ENCODE measurements around the gene MRPL48. TPM values are rescaled to one million over a fixed set of nuclear protein-coding genes. Genes with fewer than 3 reads are reported as not detected.
"Not testable (repeated sequence)": the region's sequence is repeated elsewhere in the genome, so short reads cannot be mapped to it uniquely, and the experiment has no call there.

The MRPL48 gene
- polyA plus RNA-seq, 2 donors = 26.2 to 31.3 TPM

GRCh38 chr11:73762732-73763131 lies 24.9 kb upstream of the MRPL48 start:
- Histone ChIP-seq H3K27ac (ENCODE audit: low read depth in 2 of 2, low read length in 1 of 2) (no peak overlapping the region), H3K4me1 (ENCODE audit: control insufficient read depth in 2 of 2, insufficient read depth in 2 of 2, low read length in 1 of 2) (peaks cover 0 to 2% of the 10 kb centered on the region in 2 donors), H3K9me3 (ENCODE audit: control insufficient read depth in 2 of 2, insufficient read depth in 1 of 2, low read depth in 1 of 2, low read length in 1 of 2) (no peaks in the 10 kb centered on the region), H3K36me3 (ENCODE audit: control insufficient read depth in 2 of 2, insufficient read depth in 2 of 2, low read length in 1 of 2) (no peaks in the 10 kb centered on the region), H3K4me3 (ENCODE audit: low read depth in 1 of 2, low read length in 2 of 2) (no peak overlapping the region), H3K27me3 (ENCODE audit: control insufficient read depth in 1 of 2, insufficient read depth in 2 of 2, low read length in 2 of 2) (no peaks in the 10 kb centered on the region)

GRCh38 chr11:73766763-73767162 lies 20.9 kb upstream of the MRPL48 start:
- no peak overlapping the region for H3K4me3 ChIP-seq (ENCODE audit: low read depth in 1 of 2, low read length in 2 of 2)
- H3K9me3 ChIP-seq (ENCODE audit: control insufficient read depth in 2 of 2, insufficient read depth in 1 of 2, low read depth in 1 of 2, low read length in 1 of 2) = no peaks in the 10 kb centered on the region
- 46 to 51% methylated on average over 1 of the region's 1 CpG for WGBS, 2 donors
- H3K36me3 ChIP-seq (ENCODE audit: control insufficient read depth in 2 of 2, insufficient read depth in 2 of 2, low read length in 1 of 2) = no peaks in the 10 kb centered on the region
- no peak overlapping the region for H3K27ac ChIP-seq (ENCODE audit: low read depth in 2 of 2, low read length in 1 of 2)
- no peaks in the 10 kb centered on the region for H3K4me1 ChIP-seq (ENCODE audit: control insufficient read depth in 2 of 2, insufficient read depth in 2 of 2, low read length in 1 of 2)
- no peaks in the 10 kb centered on the region for H3K27me3 ChIP-seq (ENCODE audit: control insufficient read depth in 1 of 2, insufficient read depth in 2 of 2, low read length in 2 of 2)

GRCh38 chr11:73770811-73771210 lies 16.9 kb upstream of the MRPL48 start:
- H3K36me3 ChIP-seq (ENCODE audit: control insufficient read depth in 2 of 2, insufficient read depth in 2 of 2, low read length in 1 of 2); H3K4me3 ChIP-seq (ENCODE audit: low read depth in 1 of 2, low read length in 2 of 2); H3K27ac ChIP-seq (ENCODE audit: low read depth in 2 of 2, low read length in 1 of 2); H3K9me3 ChIP-seq (ENCODE audit: control insufficient read depth in 2 of 2, insufficient read depth in 1 of 2, low read depth in 1 of 2, low read length in 1 of 2); H3K27me3 ChIP-seq (ENCODE audit: control insufficient read depth in 1 of 2, insufficient read depth in 2 of 2, low read length in 2 of 2); H3K4me1 ChIP-seq (ENCODE audit: control insufficient read depth in 2 of 2, insufficient read depth in 2 of 2, low read length in 1 of 2): not testable (repeated sequence)
- WGBS, 2 donors = 93 to 94% methylated on average over 7 of the region's 7 CpGs

GRCh38 chr11:73779084-73779902 lies 8.4 kb upstream of the MRPL48 start:
- H3K27ac ChIP-seq (ENCODE audit: low read depth in 2 of 2, low read length in 1 of 2) = peak overlapping the region; percentile 89 to 99
- peak overlapping the region; percentile 36 to 57 for H3K4me3 ChIP-seq (ENCODE audit: low read depth in 1 of 2, low read length in 2 of 2)
- H3K36me3 ChIP-seq (ENCODE audit: control insufficient read depth in 2 of 2, insufficient read depth in 2 of 2, low read length in 1 of 2) = no peaks in the 10 kb centered on the region
- 0 to 1% methylated on average over 30 of the region's 30 CpGs for WGBS, 2 donors
- H3K9me3 ChIP-seq (ENCODE audit: control insufficient read depth in 2 of 2, insufficient read depth in 1 of 2, low read depth in 1 of 2, low read length in 1 of 2) = no peaks in the 10 kb centered on the region
- H3K27me3 ChIP-seq (ENCODE audit: control insufficient read depth in 1 of 2, insufficient read depth in 2 of 2, low read length in 2 of 2) = no peaks in the 10 kb centered on the region
- H3K4me1 ChIP-seq (ENCODE audit: control insufficient read depth in 2 of 2, insufficient read depth in 2 of 2, low read length in 1 of 2) = no peaks in the 10 kb centered on the region

GRCh38 chr11:73781303-73781702 lies 6.4 kb upstream of the MRPL48 start:
- Histone ChIP-seq H3K27me3 (ENCODE audit: control insufficient read depth in 1 of 2, insufficient read depth in 2 of 2, low read length in 2 of 2) (no peaks in the 10 kb centered on the region), H3K27ac (ENCODE audit: low read depth in 2 of 2, low read length in 1 of 2) (no peak overlapping the region), H3K36me3 (ENCODE audit: control insufficient read depth in 2 of 2, insufficient read depth in 2 of 2, low read length in 1 of 2) (no peaks in the 10 kb centered on the region), H3K4me3 (ENCODE audit: low read depth in 1 of 2, low read length in 2 of 2) (no peak overlapping the region), H3K9me3 (ENCODE audit: control insufficient read depth in 2 of 2, insufficient read depth in 1 of 2, low read depth in 1 of 2, low read length in 1 of 2) (no peaks in the 10 kb centered on the region), H3K4me1 (ENCODE audit: control insufficient read depth in 2 of 2, insufficient read depth in 2 of 2, low read length in 1 of 2) (no peaks in the 10 kb centered on the region)
- 92 to 93% methylated on average over 6 of the region's 6 CpGs for WGBS, 2 donors

- H3K27me3 ChIP-seq (ENCODE audit: control insufficient read depth in 1 of 2, insufficient read depth in 2 of 2, low read length in 2 of 2) = no peaks in the 10 kb centered on the region
- no peaks in the 10 kb centered on the region for H3K9me3 ChIP-seq (ENCODE audit: control insufficient read depth in 2 of 2, insufficient read depth in 1 of 2, low read depth in 1 of 2, low read length in 1 of 2)
- 91% methylated on average over 5 of the region's 5 CpGs for WGBS, 2 donors
- no peaks in the 10 kb centered on the region for H3K4me1 ChIP-seq (ENCODE audit: control insufficient read depth in 2 of 2, insufficient read depth in 2 of 2, low read length in 1 of 2)
- no peak overlapping the region for H3K27ac ChIP-seq (ENCODE audit: low read depth in 2 of 2, low read length in 1 of 2)
- H3K36me3 ChIP-seq (ENCODE audit: control insufficient read depth in 2 of 2, insufficient read depth in 2 of 2, low read length in 1 of 2) = no peaks in the 10 kb centered on the region
- no peak overlapping the region for H3K4me3 ChIP-seq (ENCODE audit: low read depth in 1 of 2, low read length in 2 of 2)
Observed at GRCh38 chr11:73783483-73784020, 4.1 kb upstream of the MRPL48 start.

- peak overlapping the region in 1 of 2 donors; percentile 45 for H3K27ac ChIP-seq (ENCODE audit: low read depth in 2 of 2, low read length in 1 of 2)
Observed at GRCh38 chr11:73784080-73784634, 3.5 kb upstream of the MRPL48 start.

GRCh38 chr11:73784734-73785133 lies 2.9 kb upstream of the MRPL48 start:
- Histone ChIP-seq H3K9me3 (ENCODE audit: control insufficient read depth in 2 of 2, insufficient read depth in 1 of 2, low read depth in 1 of 2, low read length in 1 of 2) (no peaks in the 10 kb centered on the region), H3K36me3 (ENCODE audit: control insufficient read depth in 2 of 2, insufficient read depth in 2 of 2, low read length in 1 of 2) (no peaks in the 10 kb centered on the region), H3K27me3 (ENCODE audit: control insufficient read depth in 1 of 2, insufficient read depth in 2 of 2, low read length in 2 of 2) (no peaks in the 10 kb centered on the region), H3K4me3 (ENCODE audit: low read depth in 1 of 2, low read length in 2 of 2) (no peak overlapping the region), H3K4me1 (ENCODE audit: control insufficient read depth in 2 of 2, insufficient read depth in 2 of 2, low read length in 1 of 2) (no peaks in the 10 kb centered on the region), H3K27ac (ENCODE audit: low read depth in 2 of 2, low read length in 1 of 2) (no peak overlapping the region)
- 74 to 85% methylated on average over 1 of the region's 1 CpG for WGBS, 2 donors

More at GRCh38 chr11:73784080-73784634, 3.5 kb upstream of the MRPL48 start:
- H3K4me3 ChIP-seq (ENCODE audit: low read depth in 1 of 2, low read length in 2 of 2) = no peak overlapping the region
- no peaks in the 10 kb centered on the region for H3K27me3 ChIP-seq (ENCODE audit: control insufficient read depth in 1 of 2, insufficient read depth in 2 of 2, low read length in 2 of 2)
- no peaks in the 10 kb centered on the region for H3K36me3 ChIP-seq (ENCODE audit: control insufficient read depth in 2 of 2, insufficient read depth in 2 of 2, low read length in 1 of 2)
- 71 to 75% methylated on average over 6 of the region's 6 CpGs for WGBS, 2 donors
- H3K4me1 ChIP-seq (ENCODE audit: control insufficient read depth in 2 of 2, insufficient read depth in 2 of 2, low read length in 1 of 2) = no peaks in the 10 kb centered on the region
- no peaks in the 10 kb centered on the region for H3K9me3 ChIP-seq (ENCODE audit: control insufficient read depth in 2 of 2, insufficient read depth in 1 of 2, low read depth in 1 of 2, low read length in 1 of 2)

GRCh38 chr11:73785467-73785866 lies 2.2 kb upstream of the MRPL48 start:
- not testable (repeated sequence) for H3K27ac ChIP-seq (ENCODE audit: low read depth in 2 of 2, low read length in 1 of 2); H3K36me3 ChIP-seq (ENCODE audit: control insufficient read depth in 2 of 2, insufficient read depth in 2 of 2, low read length in 1 of 2); H3K4me3 ChIP-seq (ENCODE audit: low read depth in 1 of 2, low read length in 2 of 2); H3K27me3 ChIP-seq (ENCODE audit: control insufficient read depth in 1 of 2, insufficient read depth in 2 of 2, low read length in 2 of 2); H3K4me1 ChIP-seq (ENCODE audit: control insufficient read depth in 2 of 2, insufficient read depth in 2 of 2, low read length in 1 of 2); H3K9me3 ChIP-seq (ENCODE audit: control insufficient read depth in 2 of 2, insufficient read depth in 1 of 2, low read depth in 1 of 2, low read length in 1 of 2)

Measured in esophagus (tissue), 2 donors.